Kidney capillary endothelial cell (primary cell): ENCODE measurements around the gene ERG.

Experiments used
- DNase-seq: peaks from one replicate; pipeline ENCODE4 v3.0.0-alpha.2; 2018; ENCODE audit warnings: low spot score

The ERG gene

DNA sequence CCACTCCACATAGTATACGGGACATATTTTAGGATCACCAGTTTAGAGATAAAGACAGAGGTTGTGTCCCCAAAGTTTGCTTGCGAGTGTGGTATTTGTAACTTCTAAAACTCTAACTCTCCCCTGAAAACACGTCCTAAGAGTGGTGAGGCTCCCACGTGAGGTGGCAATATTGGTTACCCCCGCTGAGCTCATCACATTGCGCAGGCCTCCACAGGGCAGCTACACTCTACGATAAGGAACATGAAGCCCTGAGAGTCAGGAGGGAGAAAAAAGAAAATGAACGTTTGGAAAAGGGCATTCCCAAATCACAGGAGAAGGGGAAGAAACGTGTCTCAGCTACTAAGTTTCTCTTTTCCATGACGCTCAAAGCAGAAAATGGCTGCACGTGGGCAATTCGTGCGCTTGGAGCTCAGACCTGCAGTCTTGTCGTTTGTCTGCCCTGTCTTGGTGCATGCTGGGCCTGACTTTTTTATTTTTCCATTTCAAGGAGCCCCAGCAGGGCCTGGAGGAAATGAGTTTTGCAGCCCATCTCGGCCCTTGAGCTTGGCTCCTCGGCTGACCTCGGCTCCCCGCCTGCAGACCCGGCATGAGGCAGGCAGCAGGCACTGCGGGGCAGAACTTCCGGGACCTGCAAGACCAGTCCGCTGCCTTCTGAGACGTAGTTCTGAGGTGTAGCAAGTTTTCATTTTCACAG lies 25.7 kb downstream of the ERG start:
- no peak for DNase-seq

DNA sequence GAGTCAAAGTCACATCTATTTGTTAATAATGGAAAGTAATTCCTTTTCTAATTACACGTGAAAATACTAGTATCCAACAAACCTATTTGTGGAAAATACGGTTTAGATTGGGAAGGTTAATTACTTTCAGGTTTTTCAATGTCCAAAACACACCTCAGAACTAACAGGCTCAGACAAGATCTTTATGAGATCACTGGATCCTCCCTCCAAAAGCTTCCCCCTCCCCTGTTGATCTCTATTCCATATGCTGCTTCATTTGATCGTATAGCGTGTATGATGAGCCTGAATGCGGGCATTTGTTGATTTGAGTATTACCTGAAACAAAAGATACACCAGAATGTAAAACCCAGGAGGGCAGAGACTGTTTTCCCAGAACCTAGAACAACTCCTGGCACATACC lies 26.5 kb downstream of the ERG start:
- DNase-seq, result no peak

DNA sequence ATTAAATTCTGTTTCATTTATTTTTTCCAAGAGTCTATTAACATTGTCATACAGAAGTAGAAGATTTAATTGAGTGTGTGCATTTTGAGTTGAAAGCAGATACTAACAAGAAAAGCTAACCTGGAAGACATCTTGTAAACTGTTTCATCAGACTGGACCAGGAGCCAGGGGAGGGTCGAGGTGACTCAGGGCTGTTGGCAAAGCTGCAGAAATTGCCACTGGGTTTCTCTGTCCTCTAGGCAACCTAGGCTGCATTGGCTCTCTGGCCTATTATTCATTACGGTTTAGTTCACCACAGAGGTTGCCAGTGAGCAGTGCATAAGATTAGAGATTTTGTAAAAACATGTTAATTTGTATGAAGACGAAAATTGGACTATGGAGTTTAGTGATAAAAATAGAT lies 27.5 kb downstream of the ERG start:
- DNase-seq, result no peak

DNA sequence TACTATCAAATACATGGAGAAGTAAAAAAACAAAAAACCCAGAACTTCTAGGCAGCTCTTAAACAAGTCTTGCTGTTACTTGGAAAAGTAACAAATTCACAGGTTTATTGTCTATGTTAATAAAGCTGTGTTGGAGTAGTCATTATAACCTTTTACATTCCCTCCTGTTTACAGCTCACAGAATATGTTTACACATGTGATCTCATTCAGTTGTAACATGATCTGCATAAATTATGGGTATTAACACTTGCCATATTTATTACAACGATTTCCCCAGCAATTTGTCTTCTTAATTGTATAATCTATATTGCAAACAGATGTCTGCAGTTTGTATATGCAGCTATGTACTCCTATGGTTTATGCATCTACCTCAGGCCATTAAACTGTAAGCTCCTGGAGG lies 28.6 kb downstream of the ERG start:
- DNase-seq, result no peak

DNA sequence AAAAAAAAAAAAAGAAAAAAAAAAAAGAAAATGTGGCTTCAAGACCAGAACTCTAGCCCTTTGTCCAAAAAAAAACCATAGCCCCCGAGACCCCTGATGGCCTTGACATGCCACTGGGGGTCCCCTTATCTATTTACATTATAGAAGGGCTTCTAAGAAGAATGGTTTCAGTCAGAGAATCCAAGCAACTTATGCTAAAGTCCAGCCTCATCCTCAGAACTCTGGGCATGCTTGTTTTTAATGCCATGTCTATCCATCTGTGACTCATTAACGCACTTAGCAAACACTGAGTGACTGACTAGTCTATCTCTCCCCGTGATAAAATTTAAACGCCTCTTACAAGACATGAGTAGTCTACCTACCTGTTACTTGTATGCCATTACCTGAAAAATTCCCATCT lies 29.3 kb downstream of the ERG start:
- no peak for DNase-seq

DNA sequence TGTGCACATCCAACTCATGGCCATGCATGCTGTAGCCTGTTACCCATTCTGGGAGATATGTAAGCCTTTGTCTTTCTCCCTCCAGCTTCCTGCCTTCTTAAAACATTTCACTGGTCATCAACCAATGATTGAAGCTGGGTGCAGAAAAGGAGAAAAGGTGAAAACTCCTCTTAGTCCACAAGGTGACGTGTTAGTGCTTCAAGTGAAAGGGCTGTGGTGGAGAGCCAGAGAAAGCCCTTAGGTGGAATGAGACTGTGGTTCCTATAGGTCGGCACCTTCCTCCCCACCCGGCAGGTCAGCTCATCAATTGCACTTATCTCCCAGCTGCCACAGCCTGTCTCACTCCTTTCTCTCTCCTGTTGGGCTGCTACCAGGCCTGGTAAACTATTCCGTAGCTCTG lies 30.4 kb downstream of the ERG start:
- DNase-seq, result no peak

DNA sequence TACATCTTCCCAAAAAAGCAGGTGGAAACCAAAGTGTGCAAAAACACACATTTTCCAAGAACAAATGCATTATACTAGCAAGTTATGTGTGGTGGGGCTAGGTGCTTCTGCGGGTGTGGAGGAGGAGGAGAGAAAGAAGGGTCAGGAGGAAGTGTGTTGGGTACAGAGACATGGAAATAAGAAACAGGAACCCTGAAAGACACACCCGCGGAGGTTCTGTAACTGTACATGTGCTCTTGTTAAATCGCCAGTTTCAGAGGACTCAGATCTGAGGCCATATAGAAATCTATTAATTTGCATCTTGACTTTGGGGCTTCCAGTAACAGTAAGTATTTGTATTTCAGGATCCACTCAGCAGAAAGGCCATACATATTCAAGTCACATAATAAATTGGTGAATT lies 30.9 kb downstream of the ERG start:
- DNase-seq, result no peak

DNA sequence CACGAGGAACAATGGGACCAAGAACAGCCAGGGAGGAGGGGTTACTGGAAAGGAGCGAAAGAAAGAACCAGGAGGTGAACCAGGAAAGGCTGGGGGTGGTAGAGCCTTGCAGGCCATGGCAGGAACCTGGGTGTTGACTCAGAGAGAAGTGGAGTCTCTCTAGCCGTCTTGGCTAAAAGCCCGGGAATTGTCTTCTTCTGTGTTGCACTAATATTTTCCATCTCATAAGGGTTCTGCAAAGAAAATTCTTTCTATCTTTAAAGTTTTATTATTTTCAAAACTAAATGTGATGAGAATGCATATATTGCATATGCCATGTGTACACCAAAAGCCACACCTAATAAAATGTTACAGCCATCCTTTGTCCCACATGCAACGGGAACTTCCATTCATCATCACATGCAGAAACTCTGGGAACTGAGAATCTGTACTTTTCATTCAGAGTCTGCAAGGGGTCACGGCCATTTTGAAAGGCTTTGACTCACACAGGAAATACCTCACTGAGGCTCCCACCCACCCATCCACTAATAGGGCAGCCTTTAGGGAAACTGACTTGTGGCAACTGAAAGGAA lies 38.0 kb downstream of the ERG start:
- peak; percentile 85 for DNase-seq

DNA sequence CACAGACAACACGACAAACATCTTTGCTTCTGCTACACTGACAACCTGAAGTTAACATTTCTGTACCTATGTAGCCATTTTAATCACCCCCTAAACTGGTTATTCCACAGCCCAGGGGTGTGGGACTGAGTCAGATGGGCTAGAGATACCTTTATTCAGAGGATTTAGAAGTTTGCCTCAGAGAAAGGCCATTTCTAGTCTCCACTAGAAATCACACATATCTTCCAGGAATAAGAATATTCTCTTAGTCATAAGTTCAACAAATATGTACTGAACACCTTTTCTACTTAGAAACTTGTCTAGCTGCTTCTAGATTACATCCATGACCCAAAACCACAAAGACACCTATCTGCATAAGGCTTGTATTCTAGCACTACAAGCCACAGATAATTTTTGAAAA lies 38.8 kb downstream of the ERG start:
- DNase-seq, result no peak

DNA sequence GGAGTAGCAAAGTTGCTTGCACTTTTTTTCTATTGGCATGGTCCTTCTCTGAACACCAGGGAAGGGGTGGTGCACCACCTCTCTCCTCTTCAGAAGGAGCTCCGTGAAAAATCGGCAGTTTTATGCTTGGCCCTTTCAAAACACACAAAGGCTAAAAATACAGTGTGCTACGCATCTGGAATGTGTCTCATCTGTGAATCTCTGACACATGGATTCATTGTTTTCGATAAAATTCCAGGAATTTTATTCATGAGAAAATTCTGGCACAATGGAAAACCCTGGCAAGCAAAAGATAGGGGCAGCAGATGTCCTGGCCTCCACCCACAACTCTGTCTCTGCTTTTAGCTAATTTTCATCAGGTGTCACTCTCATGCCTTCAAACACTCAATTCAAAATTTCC lies 42.9 kb downstream of the ERG start:
- peak; percentile 61 for DNase-seq

DNA sequence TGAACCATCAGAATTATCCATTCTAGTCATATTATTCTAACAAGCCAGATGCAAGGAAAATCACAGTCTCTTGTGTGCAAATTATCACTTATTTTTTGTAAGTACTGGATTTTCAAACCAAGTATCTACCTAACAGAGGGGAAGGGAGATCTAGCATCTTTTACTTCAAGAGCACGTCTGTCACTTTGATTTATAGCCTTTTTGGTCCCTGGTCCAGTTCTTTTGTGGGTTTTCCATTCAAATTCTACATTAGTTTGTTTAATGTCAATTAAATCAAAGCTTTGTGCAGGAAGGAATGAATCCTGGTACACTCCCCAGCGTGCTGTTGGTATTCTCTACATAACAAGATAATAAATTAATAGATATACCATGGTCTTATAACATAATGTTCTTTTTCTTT lies 43.6 kb downstream of the ERG start:
- no peak for DNase-seq

DNA sequence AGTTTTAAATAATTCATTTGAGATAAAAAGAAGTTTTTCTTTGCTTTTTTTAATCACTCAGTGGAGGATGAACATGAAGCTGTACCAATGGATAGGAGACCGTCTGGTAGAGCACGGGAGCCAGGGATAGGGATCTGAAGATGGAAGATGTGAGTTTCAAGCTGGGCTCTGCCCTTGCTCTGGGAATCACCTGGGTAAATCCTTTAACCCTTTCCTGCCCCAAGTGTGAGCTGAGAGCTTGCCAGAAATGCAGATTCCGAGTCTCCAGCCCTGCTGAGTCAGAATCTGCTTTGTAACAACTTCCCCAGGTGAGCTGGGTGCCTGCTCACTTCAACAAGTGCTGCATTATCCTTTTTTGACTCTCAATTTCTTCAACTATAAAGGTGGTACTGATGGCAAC lies 44.1 kb downstream of the ERG start:
- DNase-seq, result no peak

DNA sequence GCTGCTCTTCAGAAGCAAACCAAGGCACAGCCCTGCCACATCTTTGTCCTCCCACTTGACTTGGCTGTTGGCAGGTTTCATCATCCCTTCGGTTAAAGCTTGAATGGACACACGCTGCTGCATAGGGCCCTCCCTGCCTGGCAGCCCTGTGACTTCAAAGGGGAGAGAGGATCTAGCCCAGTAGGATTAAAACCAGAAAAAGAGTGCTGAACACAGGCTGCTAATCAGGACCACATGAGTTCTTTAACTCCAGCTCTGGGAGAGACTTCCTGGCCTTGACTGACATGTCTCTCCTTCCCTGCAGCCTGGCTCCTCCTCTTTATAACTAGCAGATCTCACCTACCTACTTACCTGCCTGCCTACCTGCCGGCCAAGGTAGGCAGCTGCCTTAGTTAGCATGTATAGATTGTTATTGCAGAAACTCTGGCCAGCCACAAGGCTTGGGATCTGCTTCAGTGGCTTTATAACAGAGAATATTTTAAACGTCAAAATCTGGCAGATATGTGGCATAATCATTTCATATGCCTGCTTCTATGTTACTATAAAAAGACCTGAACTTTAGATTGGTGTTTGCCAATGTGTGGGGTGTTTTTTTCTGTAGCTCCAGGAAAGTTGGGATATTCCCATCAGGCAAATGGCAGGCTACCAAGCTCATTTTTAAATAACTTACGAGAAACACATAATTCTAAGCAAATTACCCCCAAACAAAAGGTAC lies 49.4 kb downstream of the ERG start:
- DNase-seq, result no peak

DNA sequence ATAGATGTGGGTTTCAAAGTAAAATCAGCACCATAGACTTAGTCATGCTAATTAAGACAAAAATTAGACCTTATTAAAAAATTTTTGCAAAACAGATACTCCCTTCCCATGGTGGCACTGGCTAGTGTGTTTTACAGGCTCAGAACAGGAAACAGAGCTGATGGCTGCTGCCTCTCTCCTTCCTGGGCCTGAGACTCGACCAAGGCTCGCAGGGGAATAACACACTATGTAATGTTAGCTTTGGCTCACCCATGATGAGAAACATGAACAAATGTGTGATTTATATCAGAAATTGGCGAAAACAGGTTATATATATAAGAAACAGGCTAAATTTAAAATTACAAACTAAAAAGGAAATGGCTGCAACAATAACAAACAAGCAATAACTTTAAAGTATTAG lies 50.7 kb downstream of the ERG start:
- DNase-seq, result no peak

DNA sequence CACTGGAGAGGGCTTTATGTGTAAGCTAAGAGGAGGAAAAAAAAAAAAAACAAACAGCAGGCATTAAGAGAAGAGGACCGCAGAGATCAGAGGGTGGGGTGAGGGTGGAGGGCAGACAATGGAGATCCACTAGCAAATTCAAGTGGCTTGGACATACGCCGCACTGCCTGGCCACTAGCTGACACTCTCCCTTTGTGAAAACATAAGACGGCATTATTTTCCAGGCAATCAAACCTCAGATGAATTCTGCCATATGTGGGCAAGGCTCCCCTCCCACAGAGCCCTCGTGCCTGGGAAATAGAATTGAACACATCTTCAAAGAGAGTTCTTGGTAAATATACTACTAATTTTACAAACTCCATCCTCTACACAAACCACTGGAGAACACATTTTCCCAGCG lies 53.6 kb downstream of the ERG start:
- no peak for DNase-seq

DNA sequence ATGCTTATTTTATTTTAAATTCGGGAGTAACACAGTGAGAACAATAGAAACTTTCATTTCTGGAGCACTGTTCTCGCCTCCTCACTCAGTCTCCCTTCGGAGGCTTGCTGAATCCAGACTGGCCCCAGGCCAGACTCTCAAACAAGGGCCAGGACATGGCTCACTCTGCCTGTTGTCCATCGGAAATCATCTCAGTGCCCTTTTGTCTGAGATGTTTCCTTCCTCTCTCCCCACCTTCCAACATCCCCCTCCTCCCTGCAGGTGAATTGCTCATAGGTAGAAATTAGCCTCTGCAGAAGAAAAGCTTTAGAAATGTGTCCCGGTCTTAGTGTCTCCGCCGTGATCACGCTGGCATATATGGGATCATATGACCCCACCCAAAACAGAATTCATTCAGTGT lies 55.2 kb downstream of the ERG start:
- peak; percentile 81 for DNase-seq

DNA sequence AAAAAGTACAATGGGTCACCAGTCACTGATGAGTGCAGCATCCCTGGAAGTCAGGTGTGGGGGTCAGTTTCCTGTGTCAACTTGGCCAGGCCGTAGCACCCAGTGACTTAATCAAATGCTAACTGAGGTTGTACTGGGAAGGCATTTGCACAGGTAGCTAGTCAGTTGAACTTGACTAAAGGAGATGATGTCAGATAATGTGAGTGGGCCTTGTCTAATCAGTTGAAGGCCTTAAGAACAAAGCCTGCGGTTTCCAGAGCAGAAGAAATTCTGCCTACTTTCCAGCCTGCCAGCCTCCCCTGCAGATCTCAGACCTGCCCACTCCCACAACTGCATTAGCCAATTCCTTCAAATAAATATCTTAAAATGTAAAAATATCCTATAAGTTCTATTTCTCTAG lies 57.1 kb downstream of the ERG start:
- DNase-seq, result no peak

DNA sequence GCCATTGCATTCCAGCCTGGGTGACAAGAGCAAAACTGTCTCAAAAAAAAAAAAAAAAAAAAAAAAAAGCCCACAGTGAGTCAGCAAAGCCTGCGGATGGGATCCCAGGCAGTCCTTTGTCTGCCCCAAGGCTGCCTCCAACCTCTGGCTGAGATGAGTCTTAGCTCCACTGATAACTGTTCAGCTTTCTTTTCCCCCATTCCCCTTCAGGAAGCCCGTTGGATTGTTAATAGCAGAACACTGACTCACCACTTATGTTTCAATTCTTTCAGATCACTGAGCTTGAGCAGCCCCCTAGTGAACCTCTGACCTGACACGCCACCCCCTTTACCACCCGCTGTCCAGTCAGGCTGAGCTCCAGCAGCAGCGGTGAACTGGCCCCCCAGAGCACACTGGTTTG lies 57.5 kb downstream of the ERG start:
- DNase-seq, result peak; percentile 92

DNA sequence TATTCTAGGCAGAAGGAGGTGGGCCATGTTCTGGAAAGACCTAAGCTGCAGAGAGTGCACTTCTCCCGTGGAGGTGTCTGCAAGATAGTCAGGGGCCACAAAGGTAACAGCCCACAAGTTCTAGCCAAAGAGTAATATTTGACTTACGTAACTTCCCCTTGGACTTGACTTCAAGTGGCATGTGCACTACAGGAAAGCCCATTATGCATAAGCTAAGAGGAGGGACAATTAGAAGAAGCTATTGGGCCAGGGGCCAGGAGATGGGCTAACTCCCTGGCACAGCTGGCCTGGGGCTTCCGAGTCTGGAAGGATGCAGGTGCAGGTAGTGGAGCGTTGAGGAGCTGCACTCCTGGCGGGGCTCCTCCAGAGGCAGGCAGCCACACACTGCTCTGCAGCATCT lies 58.3 kb downstream of the ERG start:
- no peak for DNase-seq

DNA sequence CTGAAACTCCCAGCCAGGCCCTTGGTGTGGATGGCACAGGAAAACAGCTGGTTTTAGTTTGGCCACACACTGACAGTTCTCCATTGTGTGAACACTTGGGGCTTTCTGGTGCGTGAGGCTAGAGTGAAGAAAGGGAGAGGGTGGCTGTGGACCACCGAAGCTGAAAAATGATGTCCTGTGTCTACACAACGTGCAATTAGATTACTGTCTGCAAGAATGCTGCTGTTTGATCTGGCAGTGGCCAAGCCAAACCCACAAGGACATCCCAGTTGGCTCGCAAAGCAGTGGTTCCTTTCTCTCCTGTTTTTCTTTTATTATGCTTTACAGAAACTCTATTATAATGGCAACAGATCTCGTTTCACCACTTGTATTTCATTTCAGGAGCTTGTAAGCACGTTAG lies 58.9 kb downstream of the ERG start:
- DNase-seq, result no peak

DNA sequence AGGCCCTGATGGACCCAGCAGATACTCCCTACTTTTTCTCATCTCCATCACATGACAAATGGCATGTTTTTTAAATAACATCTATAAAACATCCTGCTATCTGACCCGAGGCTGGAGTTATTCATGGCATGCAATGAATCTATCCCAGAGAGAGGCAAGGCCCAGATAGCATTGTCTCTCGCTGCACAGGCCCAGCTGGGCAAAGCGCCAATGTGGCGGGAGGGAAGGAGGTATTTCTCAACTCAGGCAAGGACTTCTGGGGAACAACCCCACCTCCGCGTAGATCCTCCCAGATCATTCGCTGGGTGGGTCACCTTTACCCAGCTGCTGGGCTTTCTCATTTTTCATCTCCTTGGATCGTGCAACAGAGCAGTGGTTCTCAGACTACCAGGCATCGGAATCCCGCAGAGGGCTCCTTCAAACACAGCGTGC lies 59.8 kb downstream of the ERG start:
- no peak for DNase-seq

DNA sequence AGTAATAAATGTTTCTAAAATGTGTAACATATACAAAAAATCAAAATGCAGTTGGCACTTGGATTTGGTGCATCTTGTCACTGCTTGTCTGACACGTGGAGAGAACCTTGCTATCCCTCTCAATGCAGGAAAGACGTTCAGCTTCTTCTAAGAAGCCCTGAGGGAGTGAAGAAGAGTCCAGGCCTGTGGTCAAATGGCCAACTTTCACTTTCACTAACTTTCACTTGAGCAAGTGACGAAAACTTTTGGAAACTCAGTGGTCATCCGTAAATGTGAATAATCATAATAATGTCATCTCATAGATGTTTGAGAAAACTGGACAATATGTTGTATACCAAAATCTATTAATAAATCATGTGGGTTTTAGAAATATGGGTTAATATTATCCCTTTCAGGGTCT lies 61.9 kb downstream of the ERG start:
- no peak for DNase-seq

DNA sequence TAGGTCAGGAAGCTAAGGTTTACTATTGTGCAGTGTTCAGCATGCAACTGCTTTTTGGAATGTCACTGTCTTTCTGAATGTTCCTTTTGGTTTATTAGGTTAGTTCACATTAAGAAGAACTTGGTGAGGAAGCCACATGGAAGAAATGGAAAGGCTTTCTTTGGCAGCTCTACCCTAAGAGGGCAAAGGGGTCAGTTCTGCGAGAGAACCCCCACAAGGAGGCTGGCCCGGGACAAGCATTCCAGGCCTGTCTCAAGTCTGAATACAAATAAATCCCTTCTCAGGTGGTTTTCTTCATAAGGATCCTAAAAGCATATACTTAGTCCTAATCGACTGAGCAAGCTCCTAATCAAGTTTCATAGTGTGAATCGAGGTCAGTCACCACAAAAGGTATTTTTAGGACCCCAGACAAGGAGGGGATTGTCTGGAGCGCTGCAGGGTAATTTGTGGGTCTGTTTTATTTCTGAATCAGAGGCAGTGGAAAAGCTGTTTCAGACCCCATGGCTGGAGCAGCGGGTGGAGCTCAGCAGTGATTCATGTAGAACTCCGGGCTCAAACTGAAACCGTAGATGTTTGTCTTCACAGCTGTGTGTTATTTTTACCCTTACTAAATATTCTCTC lies 63.3 kb downstream of the ERG start:
- DNase-seq, result no peak
